ENCODE data around the gene HERPUD1.
"Not testable (repeated sequence)": the region's sequence is repeated elsewhere in the genome, so short reads cannot be mapped to it uniquely, and the experiment has no call there.

Gene HERPUD1

DNA sequence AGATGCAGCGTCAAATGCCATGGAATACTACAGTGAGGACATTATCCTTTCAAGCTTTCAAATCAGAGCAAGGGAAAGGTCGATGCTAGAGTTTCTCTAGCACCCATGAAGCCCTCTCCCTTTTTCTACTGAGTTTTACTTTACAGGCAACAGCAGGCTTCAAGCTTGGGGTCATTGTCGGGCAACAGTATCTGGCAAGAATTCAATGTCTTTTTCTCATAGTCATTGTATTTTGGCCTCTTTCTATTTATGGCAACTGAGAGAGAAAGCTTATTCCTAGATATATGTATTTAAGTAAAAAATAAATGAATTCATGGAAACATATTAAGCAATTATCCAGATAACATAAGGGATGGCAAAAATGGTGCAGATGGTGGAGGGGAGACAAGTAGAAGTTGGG is 29.4 kb downstream of the HERPUD1 start:
- no peak for DNase-seq

GRCh38 chr16:56961851-56962281 is 29.9 kb downstream of the HERPUD1 start, which contains the start of gene CETP:
TSS of gene CETP (plus strand) at chr16:56961950. CDS start at chr16:56961980, 30 bp downstream.
- DNase-seq = no peak

- DNase-seq = peak in 10 of 14 donors; percentile 9 to 76 (median 28)
Measured at GRCh38 chr16:56964243-56965148, 32.6 kb downstream of the HERPUD1 start.

DNA sequence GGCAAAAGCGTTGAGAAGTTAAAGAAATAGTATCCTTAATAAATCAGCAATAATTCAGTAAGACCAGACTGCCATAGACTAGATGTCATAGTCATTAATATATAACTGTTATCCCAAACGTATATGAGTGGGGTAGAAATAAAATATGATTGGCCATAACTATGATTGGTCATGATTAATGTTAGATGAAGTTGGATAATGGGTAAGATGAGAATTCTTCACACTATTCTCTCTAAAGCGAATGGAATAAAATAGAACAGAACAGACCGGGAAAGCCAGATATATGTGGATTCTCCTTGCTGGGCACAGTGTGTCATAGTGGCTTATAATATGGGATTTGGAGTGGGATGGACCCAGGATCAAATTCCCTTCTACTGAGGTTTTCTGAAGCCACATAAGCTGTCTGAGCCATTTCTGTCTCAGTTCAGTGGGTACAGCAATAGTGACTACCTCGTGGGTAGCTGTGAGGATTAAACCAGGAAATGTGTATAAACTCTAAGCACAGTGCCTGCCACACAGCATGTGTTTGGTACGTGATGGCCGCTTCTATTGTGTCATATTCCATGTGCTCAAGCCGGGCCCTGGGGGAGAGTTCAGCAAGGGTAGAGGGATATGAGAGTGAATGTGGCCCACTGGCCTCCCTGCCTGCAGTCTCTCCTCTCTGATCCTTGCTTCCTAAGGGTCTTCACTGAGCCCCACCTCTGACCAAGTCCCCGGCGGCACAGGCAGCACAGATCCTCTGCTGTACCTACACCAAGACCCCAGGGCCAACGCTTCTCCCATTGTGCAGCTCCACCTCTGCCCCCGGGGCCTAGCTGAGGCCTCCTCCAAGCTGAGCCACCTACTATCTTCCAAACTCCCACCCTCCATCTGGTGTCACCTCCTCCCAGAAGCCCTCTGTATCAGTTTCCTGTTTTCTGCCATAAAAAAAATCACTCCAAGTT is 33.5 kb downstream of the HERPUD1 start:
- DNase-seq = peak in 8 of 14 donors; percentile 7 to 43 (median 30)

DNA sequence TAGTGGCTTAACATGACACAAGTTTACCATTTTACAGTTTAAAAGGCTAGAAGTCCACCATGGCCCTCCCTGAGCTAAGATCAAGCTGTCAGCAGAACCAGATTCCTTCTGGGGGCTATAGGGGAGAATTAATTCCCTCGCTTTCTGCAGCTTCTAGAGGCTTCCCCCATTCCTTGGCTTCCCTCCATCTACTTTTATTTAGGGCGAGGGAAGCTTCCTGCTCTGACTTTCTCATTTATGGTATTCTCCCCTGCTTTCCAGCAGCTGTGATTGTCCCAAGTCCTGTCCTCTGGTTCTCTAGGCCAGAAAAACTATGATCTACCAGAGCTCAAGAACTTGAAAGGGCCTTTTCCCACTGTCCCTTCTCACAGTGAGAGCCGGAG is 34.1 kb downstream of the HERPUD1 start:
- DNase-seq = no peak

GRCh38 chr16:56967733-56968132 is 35.8 kb downstream of the HERPUD1 start:
- DNase-seq = no peak

- no peak for DNase-seq
Measured at GRCh38 chr16:56969769-56970168, 37.8 kb downstream of the HERPUD1 start.

- DNase-seq = no peak
Measured at GRCh38 chr16:56970934-56971767, 39.2 kb downstream of the HERPUD1 start.

DNA sequence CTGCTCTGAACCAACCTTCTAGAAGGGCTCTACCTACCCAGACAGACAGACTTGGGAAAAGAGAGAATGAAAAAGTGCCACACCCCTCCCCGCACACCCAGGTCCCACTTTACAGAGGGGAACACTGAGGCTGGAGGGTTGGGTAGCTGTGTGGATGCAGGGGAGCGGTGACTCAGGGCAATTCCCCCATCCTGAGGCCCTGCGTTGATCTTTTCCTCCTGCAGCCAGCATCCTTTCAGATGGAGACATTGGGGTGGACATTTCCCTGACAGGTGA is 39.8 kb downstream of the HERPUD1 start:
- DNase-seq = no peak

DNA sequence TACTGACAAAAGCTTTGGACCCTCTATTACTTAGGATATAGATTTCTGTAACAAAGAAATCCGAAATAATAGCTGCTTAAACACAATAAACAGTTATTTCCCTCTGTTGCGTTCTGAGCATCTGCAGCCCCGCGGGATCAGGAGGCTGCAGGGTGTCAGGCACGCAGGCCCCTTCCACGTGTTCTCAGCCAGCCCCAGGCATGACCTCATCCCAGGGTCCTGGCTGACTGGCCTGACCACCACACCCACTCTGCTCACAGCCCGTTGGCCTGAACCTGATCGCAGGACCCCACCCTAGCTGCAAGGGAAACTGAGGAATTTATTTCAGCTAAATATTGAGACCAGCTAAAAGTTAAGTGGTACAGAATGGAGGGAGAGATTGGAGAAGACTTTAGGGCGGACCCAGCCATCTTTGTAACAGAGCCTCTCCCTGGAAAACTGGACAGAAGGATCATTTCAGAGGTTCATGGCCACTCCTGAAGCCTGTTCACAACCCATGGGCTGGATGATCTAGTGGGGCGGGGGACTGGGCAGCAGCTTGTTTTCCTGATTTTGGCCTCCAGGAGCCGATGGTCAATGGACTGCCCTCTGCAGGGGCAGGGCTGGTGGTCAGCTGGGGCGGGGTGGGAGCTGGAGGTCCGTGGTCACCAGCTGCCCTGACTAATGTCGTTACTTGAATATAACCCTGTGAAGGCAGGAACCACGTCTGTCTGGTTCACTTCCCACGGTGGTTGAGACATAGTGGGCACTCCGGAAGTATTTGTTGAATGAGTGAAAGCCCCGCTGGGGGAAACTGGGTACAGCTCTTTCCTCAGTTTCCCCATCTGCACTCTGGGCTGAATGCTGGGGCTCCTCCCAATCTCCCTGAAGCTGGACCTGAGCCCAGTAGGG is 40.7 kb downstream of the HERPUD1 start:
- no peak for DNase-seq

DNA sequence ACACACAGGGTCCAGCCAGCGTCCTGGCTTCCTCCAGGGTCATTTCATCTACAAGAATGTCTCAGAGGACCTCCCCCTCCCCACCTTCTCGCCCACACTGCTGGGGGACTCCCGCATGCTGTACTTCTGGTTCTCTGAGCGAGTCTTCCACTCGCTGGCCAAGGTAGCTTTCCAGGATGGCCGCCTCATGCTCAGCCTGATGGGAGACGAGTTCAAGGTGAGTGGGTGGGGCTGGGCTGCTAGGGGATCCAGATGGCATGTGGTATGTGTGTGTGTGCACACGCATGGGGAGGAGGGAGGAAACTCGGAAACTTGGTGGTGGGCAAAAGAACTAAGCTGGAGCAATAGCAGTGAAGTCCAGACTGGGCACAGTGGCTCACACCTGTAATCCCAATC is 41.4 kb downstream of the HERPUD1 start:
- no peak for DNase-seq

GRCh38 chr16:56973899-56974298 is 42.0 kb downstream of the HERPUD1 start:
- DNase-seq = not testable (repeated sequence)

DNA sequence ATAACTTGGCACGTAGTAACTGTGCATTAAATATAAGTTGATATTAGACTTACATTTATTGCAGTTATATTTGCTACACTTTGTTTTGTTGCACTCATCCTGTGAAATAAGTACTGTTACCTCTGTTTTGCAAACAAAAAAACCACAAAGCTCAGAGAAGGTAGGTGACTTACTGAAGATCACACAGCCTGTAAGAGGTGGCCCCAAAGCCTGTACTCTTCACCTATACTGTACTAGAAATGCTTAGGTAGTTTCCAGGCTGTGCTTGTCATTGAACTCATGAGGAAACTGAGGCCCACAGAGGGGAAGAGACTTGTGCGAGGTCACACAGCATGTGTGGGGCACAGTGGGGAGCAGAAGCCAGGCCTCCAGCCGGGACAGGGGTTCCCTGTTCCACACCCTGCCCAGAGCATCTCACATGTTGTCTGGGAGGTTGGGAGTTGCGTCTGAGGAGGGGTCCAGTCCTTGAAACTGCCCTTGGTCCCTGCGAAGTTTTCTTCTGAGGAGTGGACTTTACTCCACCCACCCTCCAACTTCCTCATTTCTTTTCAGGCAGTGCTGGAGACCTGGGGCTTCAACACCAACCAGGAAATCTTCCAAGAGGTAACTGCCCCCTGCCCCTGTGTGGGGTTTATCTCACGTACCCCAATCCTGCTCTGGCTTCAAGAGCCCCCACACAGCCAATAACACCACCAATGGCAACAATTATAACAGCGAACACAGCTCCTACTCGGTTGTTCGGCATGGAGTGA is 42.8 kb downstream of the HERPUD1 start:
- DNase-seq = no peak

DNA sequence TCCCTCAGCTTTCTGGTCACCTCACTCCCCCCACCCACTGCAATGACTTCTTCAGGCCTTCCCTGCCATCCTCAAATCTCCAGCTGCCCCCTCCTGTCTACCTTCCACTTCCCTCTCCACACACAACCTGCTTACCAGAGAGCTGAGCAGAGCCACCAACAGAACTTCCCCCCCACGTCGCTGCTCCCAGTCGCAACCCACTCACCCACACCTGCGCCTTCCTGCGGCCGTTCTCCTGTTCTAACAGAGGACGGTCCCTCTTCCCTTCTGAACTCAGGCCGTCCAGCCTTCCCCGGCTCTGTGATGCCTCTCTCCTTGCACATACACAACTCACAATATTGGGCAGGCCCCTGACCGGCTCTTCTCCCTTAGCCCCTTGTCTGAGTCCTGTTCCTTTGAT is 43.8 kb downstream of the HERPUD1 start:
- DNase-seq = no peak

- no peak for DNase-seq
Measured at GRCh38 chr16:56977216-56977615, 45.3 kb downstream of the HERPUD1 start.

- DNase-seq = no peak
Measured at GRCh38 chr16:56977823-56978430, 46.0 kb downstream of the HERPUD1 start.

DNA sequence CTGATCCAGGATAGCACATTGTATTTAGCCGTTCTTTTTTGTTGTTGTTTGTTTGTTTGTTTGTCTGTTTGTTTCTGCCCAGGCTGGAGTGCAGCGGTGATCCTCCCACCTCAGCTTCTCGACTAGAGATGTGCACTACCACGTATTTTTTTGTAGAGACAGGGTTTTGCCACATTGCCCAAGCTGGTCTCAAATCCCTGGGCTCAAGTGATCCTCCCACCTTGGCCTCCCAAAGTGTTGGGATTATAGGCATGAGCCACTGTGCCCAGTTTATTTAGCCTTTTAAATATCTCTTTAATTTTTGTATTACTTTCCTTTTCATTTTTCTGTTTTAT is 48.2 kb downstream of the HERPUD1 start:
- no peak for DNase-seq

- DNase-seq = no peak
Measured at GRCh38 chr16:56980792-56981724, 49.1 kb downstream of the HERPUD1 start.

DNA sequence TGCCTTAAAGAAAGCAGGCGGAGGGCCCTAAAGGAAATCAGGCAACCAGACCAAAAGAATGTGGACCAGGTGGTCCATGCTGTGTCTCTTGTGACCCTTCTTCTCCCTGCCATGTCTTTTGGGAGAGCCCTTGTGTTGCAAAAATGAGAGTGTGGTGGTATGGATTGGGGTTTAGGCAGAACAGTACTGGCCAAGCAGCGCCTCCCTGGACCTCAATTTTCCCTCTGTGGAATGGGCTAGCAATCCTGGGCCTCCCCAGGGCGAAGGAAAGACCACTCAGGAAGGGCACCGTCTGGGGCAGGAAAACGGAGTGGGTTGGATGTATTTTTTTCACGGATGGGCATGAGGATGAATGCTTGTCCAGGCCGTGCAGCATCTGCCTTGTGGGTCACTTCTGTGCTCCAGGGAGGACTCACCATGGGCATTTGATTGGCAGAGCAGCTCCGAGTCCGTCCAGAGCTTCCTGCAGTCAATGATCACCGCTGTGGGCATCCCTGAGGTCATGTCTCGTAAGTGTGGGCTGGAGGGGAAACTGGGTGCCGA is 49.9 kb downstream of the HERPUD1 start:
- DNase-seq = no peak
